ENCODE measurements around the gene PSENEN. TPM values are rescaled to one million over a fixed set of nuclear protein-coding genes. Genes with fewer than 3 reads are reported as not detected.

PSENEN gene
- polyA plus RNA-seq, 2 donors = 62.5 to 128 TPM

DNA sequence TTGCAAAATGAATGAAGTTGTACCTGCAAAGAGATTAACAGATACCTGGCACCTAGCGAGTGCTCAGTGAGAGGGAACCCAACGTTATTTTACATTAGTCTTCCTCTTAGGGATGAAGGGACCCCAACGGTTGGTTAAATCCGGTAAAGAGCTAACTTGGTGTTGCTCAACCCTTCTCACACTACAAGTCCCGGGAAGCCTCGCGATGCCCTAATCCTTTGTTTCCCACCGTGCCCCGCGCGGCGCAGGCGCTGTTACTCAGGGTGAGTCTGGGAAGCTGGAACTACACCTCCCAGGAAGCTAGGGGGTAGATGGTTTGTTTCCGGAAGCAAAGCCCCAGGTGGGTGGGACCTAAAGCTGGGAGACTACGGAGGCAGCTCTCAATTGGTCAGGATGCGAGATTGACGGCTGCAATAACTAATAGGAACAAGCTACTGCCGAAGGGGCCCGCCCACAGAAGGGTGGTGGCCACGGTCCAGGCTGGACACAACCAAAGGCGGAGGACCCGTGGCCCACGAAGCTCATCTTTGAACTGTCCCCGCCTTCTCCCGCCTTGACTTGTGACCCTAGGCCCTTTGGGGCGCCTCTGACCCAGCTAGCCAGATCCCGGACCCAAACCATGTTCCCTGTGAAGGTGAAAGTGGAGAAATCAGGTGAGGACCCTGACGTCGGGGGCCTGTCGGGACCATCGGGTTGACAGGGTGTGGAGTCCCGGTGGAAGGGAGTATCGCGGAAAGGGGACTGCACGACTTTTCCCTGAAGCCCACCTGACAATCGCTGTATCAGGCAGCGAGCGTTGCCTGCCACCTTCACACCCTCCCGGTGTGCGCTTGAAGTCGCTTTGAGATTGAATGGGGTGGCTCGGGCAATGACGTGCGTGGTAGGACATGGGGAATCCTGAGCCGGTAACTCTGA, 2.9 kb downstream of the PSENEN start, which contains the start of gene LIN37:
LIN37 (plus strand) TSS at position 471 of the 915 bp plus-strand sequence; CDS start at position 620, 149 bp downstream.
- no peaks in the 10 kb centered on the region for H3K27me3 ChIP-seq (ENCODE audit: control insufficient read depth in 1 of 2, insufficient read depth in 2 of 2, low read length in 2 of 2)
- H3K4me1 ChIP-seq (ENCODE audit: control insufficient read depth in 2 of 2, insufficient read depth in 2 of 2, low read length in 1 of 2) = peaks cover 3 to 4% of the 10 kb centered on the region in 2 donors
- peaks cover 3 to 16% of the 10 kb centered on the region in 2 donors for H3K36me3 ChIP-seq (ENCODE audit: control insufficient read depth in 2 of 2, insufficient read depth in 2 of 2, low read length in 1 of 2)
- 1% methylated on average over 45 of the region's 45 CpGs for WGBS, 2 donors
- H3K27ac ChIP-seq (ENCODE audit: low read depth in 2 of 2, low read length in 1 of 2) = peak within 1 kb of the TSS; percentile 66 to 81
- peak within 1 kb of the TSS; percentile 65 to 78 for H3K4me3 ChIP-seq (ENCODE audit: low read depth in 1 of 2, low read length in 2 of 2)
- H3K9me3 ChIP-seq (ENCODE audit: control insufficient read depth in 2 of 2, insufficient read depth in 1 of 2, low read depth in 1 of 2, low read length in 1 of 2) = no peaks in the 10 kb centered on the region

- Histone ChIP-seq H3K27ac (ENCODE audit: low read depth in 2 of 2, low read length in 1 of 2) (no peak overlapping the region), H3K4me3 (ENCODE audit: low read depth in 1 of 2, low read length in 2 of 2) (no peak overlapping the region), H3K4me1 (ENCODE audit: control insufficient read depth in 2 of 2, insufficient read depth in 2 of 2, low read length in 1 of 2) (peaks cover 3 to 6% of the 10 kb centered on the region in 2 donors), H3K27me3 (ENCODE audit: control insufficient read depth in 1 of 2, insufficient read depth in 2 of 2, low read length in 2 of 2) (no peaks in the 10 kb centered on the region), H3K9me3 (ENCODE audit: control insufficient read depth in 2 of 2, insufficient read depth in 1 of 2, low read depth in 1 of 2, low read length in 1 of 2) (no peaks in the 10 kb centered on the region), H3K36me3 (ENCODE audit: control insufficient read depth in 2 of 2, insufficient read depth in 2 of 2, low read length in 1 of 2) (peaks cover 4 to 24% of the 10 kb centered on the region in 2 donors)
- WGBS, 2 donors = 87 to 92% methylated on average over 5 of the region's 5 CpGs
Observed at GRCh38 chr19:35750167-35750566, 4.7 kb downstream of the PSENEN start.

- H3K4me1 ChIP-seq (ENCODE audit: control insufficient read depth in 2 of 2, insufficient read depth in 2 of 2, low read length in 1 of 2) = peaks cover 3 to 22% of the 10 kb centered on the region in 2 donors
- H3K36me3 ChIP-seq (ENCODE audit: control insufficient read depth in 2 of 2, insufficient read depth in 2 of 2, low read length in 1 of 2) = peaks cover 4 to 24% of the 10 kb centered on the region in 2 donors
- WGBS, 2 donors = 89 to 92% methylated on average over 14 of the region's 14 CpGs
- no peaks in the 10 kb centered on the region for H3K9me3 ChIP-seq (ENCODE audit: control insufficient read depth in 2 of 2, insufficient read depth in 1 of 2, low read depth in 1 of 2, low read length in 1 of 2)
- H3K27ac ChIP-seq (ENCODE audit: low read depth in 2 of 2, low read length in 1 of 2) = no peak overlapping the region
- no peaks in the 10 kb centered on the region for H3K27me3 ChIP-seq (ENCODE audit: control insufficient read depth in 1 of 2, insufficient read depth in 2 of 2, low read length in 2 of 2)
- H3K4me3 ChIP-seq (ENCODE audit: low read depth in 1 of 2, low read length in 2 of 2) = no peak overlapping the region
Observed at GRCh38 chr19:35751839-35752745, 6.6 kb downstream of the PSENEN start.

DNA sequence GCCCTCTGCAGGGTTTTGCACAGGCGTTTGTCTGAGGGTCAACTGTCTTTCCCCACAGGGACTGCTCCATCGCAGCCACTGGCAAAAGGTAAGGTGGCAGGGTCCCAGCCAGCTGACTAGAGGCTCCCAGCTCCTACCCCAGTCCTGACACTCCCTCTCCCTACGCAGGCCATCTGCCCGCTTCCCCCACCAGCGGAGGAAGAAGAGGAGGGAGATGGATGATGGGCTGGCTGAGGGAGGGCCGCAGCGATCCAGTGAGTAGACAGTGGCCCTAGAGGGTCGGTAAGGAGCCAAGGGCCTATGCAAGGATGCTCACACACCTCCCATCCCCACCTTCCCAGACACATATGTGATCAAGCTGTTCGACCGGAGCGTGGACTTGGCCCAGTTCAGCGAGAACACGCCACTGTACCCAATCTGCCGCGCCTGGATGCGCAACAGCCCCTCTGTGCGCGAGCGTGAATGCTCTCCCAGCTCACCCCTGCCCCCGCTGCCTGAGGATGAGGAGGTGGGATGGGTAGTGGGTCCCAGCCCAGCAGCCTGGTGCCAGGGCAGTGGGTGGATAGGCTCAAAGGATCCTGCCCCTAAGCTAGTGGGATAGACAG, 7.4 kb downstream of the PSENEN start:
- WGBS, 2 donors = 93 to 94% methylated on average over 20 of the region's 20 CpGs
- peaks cover 4 to 24% of the 10 kb centered on the region in 2 donors for H3K36me3 ChIP-seq (ENCODE audit: control insufficient read depth in 2 of 2, insufficient read depth in 2 of 2, low read length in 1 of 2)
- H3K4me3 ChIP-seq (ENCODE audit: low read depth in 1 of 2, low read length in 2 of 2) = no peak overlapping the region
- no peaks in the 10 kb centered on the region for H3K27me3 ChIP-seq (ENCODE audit: control insufficient read depth in 1 of 2, insufficient read depth in 2 of 2, low read length in 2 of 2)
- H3K9me3 ChIP-seq (ENCODE audit: control insufficient read depth in 2 of 2, insufficient read depth in 1 of 2, low read depth in 1 of 2, low read length in 1 of 2) = no peaks in the 10 kb centered on the region
- H3K4me1 ChIP-seq (ENCODE audit: control insufficient read depth in 2 of 2, insufficient read depth in 2 of 2, low read length in 1 of 2) = peaks cover 3 to 26% of the 10 kb centered on the region in 2 donors
- no peak overlapping the region for H3K27ac ChIP-seq (ENCODE audit: low read depth in 2 of 2, low read length in 1 of 2)

- H3K4me3 ChIP-seq (ENCODE audit: low read depth in 1 of 2, low read length in 2 of 2) = no peak overlapping the region
- peaks cover 3 to 26% of the 10 kb centered on the region in 2 donors for H3K4me1 ChIP-seq (ENCODE audit: control insufficient read depth in 2 of 2, insufficient read depth in 2 of 2, low read length in 1 of 2)
- no peaks in the 10 kb centered on the region for H3K9me3 ChIP-seq (ENCODE audit: control insufficient read depth in 2 of 2, insufficient read depth in 1 of 2, low read depth in 1 of 2, low read length in 1 of 2)
- H3K27ac ChIP-seq (ENCODE audit: low read depth in 2 of 2, low read length in 1 of 2) = peak overlapping the region in 1 of 2 donors; percentile 9
- 84 to 94% methylated on average over 20 of the region's 20 CpGs for WGBS, 2 donors
- no peaks in the 10 kb centered on the region for H3K27me3 ChIP-seq (ENCODE audit: control insufficient read depth in 1 of 2, insufficient read depth in 2 of 2, low read length in 2 of 2)
- peaks cover 4 to 24% of the 10 kb centered on the region in 2 donors for H3K36me3 ChIP-seq (ENCODE audit: control insufficient read depth in 2 of 2, insufficient read depth in 2 of 2, low read length in 1 of 2)
Observed at GRCh38 chr19:35753634-35754369, 8.4 kb downstream of the PSENEN start.

GRCh38 chr19:35754370-35755130, 9.1 kb downstream of the PSENEN start:
- H3K9me3 ChIP-seq (ENCODE audit: control insufficient read depth in 2 of 2, insufficient read depth in 1 of 2, low read depth in 1 of 2, low read length in 1 of 2) = no peaks in the 10 kb centered on the region
- H3K4me1 ChIP-seq (ENCODE audit: control insufficient read depth in 2 of 2, insufficient read depth in 2 of 2, low read length in 1 of 2) = peaks cover 3 to 22% of the 10 kb centered on the region in 2 donors
- H3K36me3 ChIP-seq (ENCODE audit: control insufficient read depth in 2 of 2, insufficient read depth in 2 of 2, low read length in 1 of 2) = peaks cover 4 to 24% of the 10 kb centered on the region in 2 donors
- 76 to 79% methylated on average over 13 of the region's 13 CpGs for WGBS, 2 donors
- no peak overlapping the region for H3K4me3 ChIP-seq (ENCODE audit: low read depth in 1 of 2, low read length in 2 of 2)
- peak overlapping the region; percentile 85 to 87 for H3K27ac ChIP-seq (ENCODE audit: low read depth in 2 of 2, low read length in 1 of 2)
- H3K27me3 ChIP-seq (ENCODE audit: control insufficient read depth in 1 of 2, insufficient read depth in 2 of 2, low read length in 2 of 2) = no peaks in the 10 kb centered on the region

- H3K4me3 ChIP-seq (ENCODE audit: low read depth in 1 of 2, low read length in 2 of 2) = peak overlapping the region; percentile 8 to 39
Observed at GRCh38 chr19:35755131-35755549, 9.7 kb downstream of the PSENEN start.

More at GRCh38 chr19:35755131-35755549, 9.7 kb downstream of the PSENEN start:
- H3K36me3 ChIP-seq (ENCODE audit: control insufficient read depth in 2 of 2, insufficient read depth in 2 of 2, low read length in 1 of 2) = peaks cover 4 to 24% of the 10 kb centered on the region in 2 donors
- H3K27ac ChIP-seq (ENCODE audit: low read depth in 2 of 2, low read length in 1 of 2) = peak overlapping the region; percentile 85 to 87
- no peaks in the 10 kb centered on the region for H3K9me3 ChIP-seq (ENCODE audit: control insufficient read depth in 2 of 2, insufficient read depth in 1 of 2, low read depth in 1 of 2, low read length in 1 of 2)
- no peaks in the 10 kb centered on the region for H3K27me3 ChIP-seq (ENCODE audit: control insufficient read depth in 1 of 2, insufficient read depth in 2 of 2, low read length in 2 of 2)
- 32 to 46% methylated on average over 16 to 17 of the region's 17 CpGs for WGBS, 2 donors
- peaks cover 0 to 22% of the 10 kb centered on the region in 2 donors for H3K4me1 ChIP-seq (ENCODE audit: control insufficient read depth in 2 of 2, insufficient read depth in 2 of 2, low read length in 1 of 2)
